ENCODE data around the gene OR2V2.
"Not testable (repeated sequence)": the region's sequence is repeated elsewhere in the genome, so short reads cannot be mapped to it uniquely, and the experiment has no call there.

Gene OR2V2

DNA sequence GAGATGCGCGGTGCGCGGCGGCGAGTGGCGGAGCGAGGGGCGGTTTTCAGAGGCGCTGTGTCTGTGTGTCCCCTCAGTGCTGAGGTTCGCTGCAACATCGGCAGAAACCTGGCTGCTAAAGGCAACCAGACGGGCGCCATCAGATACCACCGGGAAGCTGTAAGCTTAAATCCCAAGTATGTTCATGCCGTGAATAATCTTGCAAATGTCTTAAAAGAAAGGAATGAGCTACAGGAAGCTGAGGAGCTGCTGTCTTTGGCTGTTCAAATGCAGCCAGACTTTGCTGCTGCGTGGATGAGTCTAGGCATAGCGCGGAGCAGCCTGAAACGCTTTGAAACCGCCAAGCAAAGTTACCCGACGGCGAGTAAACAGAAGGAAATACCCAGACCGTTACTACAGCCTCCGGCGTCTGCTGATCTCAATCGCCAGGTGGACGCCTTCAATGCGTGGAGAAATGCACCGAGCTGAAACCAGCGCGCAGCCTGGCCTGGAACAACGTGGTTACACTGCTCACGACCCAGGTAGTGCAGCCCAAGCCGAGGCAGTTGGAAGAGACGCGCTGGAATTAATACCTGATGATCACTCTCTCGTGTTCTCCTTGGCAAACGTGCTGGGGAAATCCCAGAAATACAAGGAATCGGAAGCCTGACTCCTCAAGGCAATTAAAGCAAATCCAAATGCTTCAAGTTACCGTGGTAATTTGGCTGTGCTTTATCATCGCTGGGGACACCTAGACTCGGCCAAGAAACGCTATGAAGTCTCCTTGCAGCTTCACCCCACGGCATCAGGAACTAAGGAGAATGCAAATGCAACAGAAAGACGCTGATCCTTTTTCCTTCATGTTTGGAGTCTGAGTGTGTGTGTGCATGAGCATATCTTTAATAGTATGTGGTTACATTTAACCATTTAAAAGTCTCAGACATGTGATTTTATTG lies 32.3 kb upstream of the OR2V2 start:
- no peak for DNase-seq (ENCODE audit: low read depth in 2 of 2)

DNA sequence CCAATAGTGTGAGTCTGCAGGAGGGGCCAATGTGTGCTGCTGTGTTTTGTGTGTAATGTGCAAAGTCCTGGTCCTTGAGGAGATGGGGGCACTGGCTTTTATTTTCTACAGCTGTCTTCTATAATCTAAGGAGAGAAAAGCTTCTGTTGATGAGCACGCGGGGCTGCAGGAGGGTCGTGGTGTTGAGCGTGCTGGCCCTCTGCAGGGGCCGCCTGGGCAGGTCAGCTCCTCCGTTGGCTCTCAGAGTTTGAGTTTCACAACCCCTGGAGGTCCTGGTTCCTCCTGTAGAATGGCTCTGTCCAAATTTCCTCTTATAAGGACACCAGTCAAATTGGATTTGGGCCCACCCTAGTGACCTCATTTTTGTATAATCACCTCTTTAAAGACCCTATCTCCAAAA lies 29.0 kb upstream of the OR2V2 start:
- DNase-seq (ENCODE audit: low read depth in 2 of 2) = no peak

DNA sequence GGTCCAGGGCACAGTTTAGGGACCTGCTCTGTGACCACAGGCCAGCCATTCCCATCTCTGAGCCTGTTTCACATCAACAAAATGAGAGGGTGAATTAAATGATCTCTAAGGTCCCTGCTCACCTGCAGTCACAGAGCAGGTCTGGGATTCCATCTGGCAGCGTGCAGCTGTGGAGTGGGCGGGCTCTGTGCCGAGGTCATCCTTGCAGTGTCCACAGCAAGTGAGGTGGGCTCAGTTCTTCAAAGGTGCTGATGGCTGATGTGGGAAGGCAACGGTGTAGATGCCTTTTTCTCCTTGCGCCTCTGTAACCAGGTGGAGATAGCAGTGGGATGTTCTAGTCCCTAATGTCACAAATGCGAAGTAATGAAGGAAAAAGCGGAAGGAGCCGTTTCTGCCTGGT lies 28.3 kb upstream of the OR2V2 start:
- no peak for DNase-seq (ENCODE audit: low read depth in 2 of 2)

DNA sequence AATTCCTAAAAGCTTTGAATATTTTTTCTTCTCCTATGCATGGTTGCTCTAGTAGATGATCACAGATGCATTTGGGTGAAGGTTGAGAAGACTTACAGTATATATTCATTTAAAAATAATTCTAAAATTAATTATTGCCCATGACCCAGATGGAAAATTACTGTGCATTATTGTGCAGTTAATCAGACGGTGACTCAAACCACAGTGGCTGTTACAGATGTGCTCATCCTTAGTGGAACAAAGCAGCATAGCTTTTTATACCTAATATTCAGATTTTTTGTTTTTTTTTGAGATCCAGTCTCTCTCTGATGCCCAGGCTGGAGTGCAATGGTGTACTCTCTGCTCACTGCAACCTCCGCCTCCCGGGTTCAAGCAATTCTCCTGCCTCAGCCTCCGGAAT lies 27.1 kb upstream of the OR2V2 start:
- DNase-seq (ENCODE audit: low read depth in 2 of 2) = no peak

DNA sequence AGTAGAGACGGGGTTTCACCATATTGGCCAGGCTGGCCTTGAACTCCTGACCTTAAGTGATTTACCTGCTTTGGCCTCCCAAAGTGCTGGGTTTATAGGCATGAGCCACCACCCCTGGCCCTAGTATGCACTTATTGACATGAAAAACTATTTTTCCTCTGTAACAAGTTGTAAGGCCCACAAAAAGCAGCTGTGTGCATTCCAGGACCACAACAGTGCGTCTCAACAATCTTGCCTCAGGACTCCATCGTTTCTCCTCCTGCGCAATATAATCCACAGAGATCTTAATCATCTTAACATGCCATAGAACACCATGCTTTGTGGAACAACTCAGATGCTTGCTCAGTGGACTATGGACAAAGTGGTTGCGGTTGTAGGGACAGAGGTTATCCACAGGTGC lies 26.6 kb upstream of the OR2V2 start:
- no peak for DNase-seq (ENCODE audit: low read depth in 2 of 2)

DNA sequence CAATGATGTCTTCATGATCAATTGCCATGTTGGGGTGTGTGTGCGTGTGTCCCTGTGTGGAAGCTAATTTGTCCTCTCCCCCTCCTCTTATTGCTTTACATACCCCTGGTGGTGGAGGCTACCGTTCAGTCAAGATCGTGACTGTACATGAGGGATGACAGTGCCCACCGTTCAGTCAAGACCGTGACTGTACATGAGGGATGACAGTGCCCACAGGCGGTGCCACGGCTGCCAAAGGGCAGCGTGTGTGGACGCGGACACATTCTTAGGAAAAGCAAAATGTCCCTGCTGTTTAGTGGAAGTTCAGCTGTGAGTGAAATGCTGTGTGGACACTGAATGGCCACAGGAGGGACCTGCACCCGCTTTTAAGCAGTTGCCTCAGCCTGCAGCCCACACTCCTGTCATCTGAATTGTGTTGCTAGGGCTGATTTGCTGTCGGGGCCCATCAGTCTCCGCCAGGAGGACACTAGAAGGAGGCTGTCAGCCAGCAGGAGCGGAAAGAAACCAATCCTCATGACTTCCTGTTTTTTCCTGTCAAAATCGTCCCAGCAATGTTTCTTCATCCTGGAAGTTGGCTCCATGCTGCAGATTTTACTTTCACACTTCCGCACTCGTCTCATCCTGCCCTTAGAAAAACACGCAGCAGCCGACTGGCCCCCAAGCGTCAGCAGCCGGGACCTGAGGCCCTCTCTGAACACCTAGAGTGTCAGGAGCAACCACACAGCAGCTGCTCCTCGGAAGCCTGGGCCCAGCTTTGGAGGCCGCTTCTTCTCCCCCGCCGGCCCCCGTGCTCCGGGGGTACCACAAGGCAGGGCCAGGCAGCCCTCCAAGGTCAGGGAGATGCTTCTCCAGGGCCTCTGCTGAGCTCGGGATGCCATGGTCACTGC lies 25.5 kb upstream of the OR2V2 start:
- no peak for DNase-seq (ENCODE audit: low read depth in 2 of 2)

DNA sequence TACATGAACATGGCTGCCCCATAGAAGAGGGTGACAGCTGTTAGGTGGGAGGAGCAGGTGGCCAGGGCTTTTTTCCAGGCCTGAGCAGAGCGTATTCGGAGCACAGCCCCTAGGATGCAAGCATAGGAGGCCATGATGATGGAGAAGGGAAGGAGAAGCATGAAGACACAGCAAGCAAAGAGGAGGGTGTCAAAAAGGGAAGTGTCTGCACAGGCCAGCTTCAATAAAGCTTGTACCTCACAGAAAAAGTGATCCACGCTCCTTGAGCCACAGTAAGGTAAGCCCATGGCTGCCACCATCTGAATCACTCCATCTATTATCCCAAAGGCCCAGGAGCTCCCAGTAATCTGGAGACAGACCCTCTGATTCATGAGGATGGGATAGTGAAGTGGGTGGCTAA lies 22.9 kb upstream of the OR2V2 start:
- DNase-seq (ENCODE audit: low read depth in 2 of 2) = no peak

DNA sequence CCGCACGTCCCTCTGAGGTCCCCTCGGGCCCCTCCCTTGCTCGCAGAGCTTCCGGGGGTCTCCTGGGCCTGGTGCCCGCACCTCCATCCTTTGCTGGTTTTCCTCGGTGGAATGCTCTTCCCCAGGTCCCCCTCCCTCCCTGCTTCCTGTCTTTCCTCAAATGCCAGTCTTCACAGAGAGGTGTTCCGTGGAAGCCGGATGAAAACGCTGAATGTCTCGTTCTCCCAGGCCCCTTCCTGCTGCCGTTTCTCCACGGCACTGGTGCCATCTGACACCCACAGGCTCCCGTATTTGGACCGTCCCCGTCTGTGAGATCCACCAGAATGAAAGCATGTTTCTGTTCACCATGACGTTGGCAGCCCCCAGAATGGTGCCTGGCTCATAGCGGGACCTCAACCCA lies 20.5 kb upstream of the OR2V2 start:
- no peak for DNase-seq (ENCODE audit: low read depth in 2 of 2)

DNA sequence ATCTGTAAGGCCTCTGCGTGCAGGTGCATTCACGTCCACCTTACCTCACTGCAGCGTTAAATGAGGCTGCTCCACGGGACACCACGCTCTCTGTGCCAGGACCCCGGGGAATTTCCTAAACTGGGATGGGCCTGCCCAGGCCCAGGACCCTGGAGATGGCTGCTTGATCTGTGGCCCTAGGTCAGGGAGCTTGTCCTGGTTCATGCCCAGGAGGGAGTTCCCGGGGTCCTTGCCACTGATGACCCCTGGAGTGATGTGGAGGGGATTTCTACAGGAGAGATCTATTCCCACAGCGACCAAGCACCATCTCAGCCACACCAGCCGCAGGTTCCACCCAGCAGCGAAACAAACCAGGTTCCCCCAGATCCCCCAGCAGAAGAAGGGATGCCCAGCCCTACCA lies 19.9 kb upstream of the OR2V2 start:
- no peak for DNase-seq (ENCODE audit: low read depth in 2 of 2)

DNA sequence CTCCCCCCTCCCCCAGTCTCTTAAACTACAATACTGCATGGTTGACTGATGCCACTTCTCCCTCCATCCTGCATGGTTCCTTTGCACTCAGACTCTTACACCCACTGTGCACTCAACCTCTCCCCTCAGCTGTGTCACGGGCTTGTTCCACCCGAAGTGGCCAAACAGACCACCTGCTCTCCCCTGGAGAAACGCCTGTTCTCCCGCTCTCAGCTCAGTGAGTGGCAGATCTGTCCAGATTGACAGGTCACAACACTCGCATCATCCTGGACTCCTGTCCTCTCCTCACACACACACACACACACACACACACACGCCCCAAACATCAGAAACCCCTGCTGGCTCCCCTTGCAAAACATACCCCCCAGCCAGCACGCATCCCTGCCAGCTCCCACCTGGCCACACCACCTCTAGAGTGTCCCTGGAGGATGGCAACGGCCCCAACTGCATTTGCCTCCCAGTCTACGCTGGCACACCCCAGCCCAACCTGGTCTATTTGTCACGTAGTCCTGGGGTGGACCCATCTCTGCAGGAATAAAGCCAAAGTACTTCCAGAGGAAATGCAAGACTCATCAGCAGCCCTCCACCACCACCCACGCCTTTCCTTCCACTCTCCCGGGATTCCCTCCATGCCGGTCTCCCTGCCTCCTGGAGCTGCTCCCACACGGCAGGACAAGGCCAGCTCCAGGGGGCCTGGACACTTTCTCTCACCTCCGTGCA lies 19.3 kb upstream of the OR2V2 start:
- no peak for DNase-seq (ENCODE audit: low read depth in 2 of 2)

DNA sequence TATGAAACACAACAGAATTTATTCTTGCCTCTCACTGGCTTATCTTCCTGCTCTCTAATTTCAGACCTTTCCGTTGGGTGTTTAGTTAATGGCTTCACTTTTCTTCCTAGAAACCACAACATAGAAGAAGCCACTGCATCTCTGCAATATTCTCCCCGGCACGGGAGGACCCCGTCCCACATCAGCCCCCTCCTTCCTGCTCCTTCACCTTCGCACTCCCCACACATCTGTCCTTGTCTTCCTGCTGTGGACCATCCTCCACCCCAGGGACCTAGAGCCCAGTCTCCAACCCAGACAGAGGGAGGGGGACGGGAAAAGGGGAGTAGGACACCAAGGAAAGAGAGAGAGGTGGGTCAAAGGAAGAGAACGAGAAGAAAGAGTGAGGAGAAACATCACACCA lies 17.8 kb upstream of the OR2V2 start:
- no peak for DNase-seq (ENCODE audit: low read depth in 2 of 2)

DNA sequence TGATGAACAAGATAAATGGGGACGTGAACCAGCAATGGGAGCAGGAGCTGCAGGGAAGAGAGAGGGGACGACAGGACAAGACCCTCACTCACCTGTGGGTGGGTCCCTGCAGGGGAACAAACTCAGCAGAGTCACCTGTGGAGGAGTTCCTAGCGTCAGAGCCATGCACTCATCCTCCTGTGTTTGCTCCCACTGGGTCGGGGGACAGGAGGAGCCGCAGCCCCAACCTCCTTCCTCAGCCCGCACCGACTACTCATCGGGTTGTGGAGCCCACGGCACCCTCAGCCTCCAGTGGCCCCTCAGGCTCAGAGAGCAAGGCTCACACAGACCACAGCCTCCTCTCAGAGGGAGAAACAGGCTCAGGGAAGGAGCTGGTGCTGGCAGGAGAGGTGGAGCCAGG lies 17.3 kb upstream of the OR2V2 start:
- DNase-seq (ENCODE audit: low read depth in 2 of 2) = not testable (repeated sequence)

DNA sequence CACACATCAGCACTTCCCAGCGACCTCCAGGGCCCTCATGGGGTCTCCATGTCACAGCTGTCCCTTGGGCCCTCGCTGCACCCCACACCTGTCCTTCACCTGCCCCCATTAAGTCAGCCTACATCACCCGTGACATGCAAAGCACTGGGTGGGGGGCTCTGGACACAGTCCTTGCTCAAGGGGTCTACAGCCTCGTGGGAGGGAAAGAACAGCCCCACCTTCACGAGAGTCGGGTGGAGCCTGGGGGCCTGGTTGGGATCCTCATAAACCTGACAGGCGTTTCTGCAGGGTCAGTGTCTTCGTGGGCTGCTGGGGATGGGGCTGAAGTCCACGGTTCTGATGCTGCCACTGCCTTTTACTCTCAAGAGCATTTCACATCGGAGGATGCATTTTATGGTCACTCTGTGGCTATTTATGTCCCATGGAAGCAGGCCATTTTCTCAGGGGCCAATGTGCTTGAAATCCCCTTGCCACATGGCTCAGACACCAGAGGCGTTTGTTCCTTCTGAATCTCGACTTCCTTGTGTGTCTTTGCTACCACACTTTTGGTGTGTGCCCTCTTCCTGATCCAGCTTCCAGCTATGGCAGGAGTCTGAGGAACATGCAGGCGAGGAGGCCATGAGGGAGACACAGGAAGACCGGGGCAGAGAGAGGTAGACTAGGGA lies 16.4 kb upstream of the OR2V2 start, which contains the start of gene OR2V1:
Gene OR2V1 (minus strand): TSS at position 338 of the 665 bp plus-strand sequence. CDS start 5,865 bp downstream, outside the sequence.
- no peak for DNase-seq (ENCODE audit: low read depth in 2 of 2)

DNA sequence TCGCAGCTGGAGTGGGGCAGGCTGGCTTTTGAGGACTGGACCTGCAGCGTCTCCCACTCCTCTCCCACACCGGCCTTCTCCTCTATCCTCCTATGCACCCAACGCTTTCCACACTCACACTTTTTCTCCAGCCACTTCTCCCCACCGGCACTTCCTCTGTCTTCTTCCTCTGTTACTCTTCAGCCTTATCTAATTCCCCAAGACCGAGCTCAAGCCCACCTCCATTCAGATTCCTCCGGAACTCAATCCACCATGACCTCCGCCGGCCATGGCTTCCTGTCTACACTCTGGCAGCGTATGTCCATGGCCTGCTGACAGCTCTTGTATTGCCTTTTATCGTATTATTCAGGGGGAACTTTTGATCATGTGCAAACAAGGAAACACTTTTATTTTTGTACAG lies 15.9 kb upstream of the OR2V2 start:
- no peak for DNase-seq (ENCODE audit: low read depth in 2 of 2)

DNA sequence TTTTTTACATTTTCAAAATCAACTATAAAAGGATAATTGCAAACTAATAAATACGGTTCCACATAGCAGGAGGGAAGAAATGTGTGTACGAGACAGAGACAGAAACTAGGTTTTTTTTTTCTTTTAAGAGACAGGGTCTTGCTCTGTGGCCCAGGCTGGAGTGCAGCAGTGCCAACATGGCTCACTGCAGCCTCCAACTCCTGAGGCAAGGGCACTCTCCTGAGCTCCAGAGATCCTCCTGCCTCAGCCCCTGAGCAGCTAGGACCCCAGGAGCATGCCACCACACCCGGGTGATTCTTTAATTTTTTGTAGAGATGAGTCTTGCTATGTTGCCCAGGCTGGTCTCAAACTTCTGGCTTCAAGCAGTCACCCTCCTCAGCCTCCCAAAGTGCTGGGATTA lies 14.3 kb upstream of the OR2V2 start:
- DNase-seq (ENCODE audit: low read depth in 2 of 2) = no peak

DNA sequence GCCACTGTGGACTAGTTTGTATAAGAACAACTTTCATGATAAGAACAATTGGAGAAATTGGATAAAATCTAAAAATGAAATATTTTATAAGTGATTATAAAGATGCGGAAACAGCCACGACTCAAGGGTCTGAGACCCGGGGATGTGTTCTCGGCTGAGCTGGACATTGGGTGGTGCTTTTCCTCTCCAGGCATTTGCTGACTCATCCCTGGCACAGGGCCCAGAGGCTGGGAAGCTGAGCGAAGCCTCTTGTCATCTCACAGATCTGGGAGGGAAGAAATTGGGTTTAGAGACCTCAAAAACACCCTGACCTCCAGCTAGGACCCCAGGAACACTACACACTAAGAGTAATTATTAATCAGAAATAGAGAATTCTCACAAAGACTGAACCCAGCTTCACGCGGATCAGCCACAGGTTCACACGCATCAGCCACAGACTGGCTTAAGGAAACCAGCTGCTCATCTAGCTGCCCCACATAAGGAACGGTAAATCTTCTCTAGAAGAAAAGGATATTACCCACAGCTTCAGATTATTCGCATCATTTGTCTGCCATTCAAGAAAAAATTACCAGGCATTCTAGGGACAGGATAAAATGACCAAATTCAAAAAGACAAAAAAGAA lies 13.7 kb upstream of the OR2V2 start:
- no peak for DNase-seq (ENCODE audit: low read depth in 2 of 2)

DNA sequence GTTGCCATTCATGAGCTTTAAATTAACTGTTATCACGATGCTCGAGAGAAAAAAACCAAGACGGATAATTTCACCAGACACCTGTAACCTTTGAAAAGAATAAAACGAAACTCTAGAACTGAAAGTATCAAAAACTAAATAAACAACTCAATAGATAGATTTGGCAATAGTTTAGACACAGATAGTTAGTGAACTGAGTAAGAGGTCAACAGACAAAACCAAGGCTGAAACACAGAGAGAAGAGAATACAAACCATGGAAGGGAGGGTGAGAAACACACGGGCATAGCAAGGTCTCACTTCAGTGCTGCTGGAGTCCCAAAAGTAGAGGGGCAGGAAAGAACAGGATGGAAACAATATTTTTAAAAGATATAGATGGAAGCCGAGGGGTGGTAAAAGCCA lies 13.1 kb upstream of the OR2V2 start:
- no peak for DNase-seq (ENCODE audit: low read depth in 2 of 2)

DNA sequence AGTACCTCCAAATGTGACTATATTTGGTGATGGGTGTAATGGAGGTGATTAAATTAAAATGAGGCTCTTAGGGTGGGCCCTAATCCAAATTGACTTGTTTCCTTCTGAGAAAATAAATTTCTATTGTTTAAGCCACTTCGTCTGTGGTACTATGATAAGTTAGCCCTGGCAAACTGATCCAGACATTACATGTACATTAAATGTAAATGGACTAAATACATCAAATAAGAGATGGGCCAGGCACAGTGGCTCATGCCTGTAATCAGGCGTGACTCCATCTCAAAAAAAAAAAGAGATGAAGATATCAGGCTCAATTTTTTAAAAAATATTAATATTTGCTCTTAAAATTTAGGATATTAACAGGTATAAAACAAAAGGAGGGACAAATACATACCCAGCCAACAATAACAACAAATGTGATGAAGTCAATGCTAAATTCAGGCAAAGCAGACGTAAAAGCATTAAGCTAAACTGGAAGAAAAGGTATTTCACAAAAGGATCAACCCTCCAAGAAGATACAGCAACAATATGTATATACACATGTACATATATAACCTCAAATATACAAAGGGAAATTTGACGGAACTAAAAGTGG lies 10.9 kb upstream of the OR2V2 start:
- DNase-seq (ENCODE audit: low read depth in 2 of 2) = no peak

DNA sequence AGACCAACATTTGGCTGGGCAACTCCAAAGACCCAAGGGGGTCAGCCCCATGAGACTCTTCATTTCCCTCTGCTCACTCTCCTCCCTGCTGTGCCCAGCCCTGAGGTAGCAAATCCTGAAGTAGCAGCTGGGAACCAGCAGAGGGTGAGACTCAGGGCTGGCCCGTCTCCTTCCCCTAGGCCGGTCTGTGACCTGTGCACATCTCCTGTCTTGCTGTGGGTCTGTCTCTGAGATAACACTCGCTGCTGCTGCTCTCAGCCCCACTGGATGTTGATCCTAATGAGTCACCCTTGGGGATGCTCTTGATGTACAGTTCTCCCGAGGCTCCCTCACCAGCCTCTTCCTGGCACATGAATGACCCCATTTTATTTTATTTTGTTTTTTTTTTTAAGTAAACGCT lies 9.1 kb upstream of the OR2V2 start:
- DNase-seq (ENCODE audit: low read depth in 2 of 2) = no peak

DNA sequence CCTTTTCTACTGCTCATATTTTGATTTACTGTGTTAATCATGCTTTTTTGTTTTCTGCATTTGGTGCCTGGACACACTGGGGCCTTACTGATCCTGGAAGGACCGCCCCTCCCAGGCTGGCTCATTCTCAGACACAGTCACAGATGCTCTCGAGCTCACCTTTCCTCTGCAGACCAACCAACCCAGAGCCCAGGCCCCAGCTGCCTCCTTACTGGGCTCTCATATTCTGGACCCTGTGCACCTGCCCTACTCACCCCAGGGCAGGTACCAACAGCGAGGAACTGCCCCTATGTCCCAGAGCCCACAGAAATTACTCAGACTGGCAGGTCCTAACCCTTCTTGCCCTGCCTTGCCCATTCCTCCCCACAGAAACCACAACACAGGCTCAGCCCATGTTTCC lies 6.6 kb upstream of the OR2V2 start:
- DNase-seq (ENCODE audit: low read depth in 2 of 2) = no peak

DNA sequence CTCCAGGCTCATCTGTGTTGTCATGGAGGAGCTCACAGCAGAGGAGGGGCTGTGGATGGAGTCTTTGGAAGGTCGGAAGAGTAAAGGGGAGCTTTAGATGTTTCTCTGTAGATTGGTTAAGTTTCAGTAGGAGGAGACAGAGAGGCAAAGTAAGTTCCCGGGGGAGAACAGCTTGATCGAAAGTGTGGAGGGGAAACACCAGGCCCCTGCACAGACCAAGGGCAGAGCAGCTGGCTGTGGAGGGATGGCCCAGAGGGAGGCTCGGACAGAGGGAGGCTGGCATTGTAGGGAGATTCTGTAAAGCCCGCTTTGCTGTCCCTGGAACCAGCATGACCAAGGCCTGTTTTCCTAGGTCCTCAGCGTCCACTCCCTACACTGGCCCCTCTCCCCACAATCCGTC lies 5.3 kb upstream of the OR2V2 start:
- DNase-seq (ENCODE audit: low read depth in 2 of 2) = no peak

Measured in stimulated activated CD8-positive, alpha-beta memory T cell treated with anti-CD3 and anti-CD28 coated beads, Interleukin-15, amount 100 ng/mL, for 4 hours (primary cell).